HG03064 (cell line): ENCODE results near the gene ANKRD9.
A peak's percentile ranks its signal among the peaks of the same experiment; 100 is the strongest.
"Not testable (repeated sequence)": the region's sequence is repeated elsewhere in the genome, so short reads cannot be mapped to it uniquely, and the experiment has no call there.

Experiments used
- ATAC-seq: cut with Tn5 transposase; IDR thresholded peaks from one replicate; pipeline ENCODE4 v1.9.1; 2021; ENCODE audit warnings: low read depth; ENCODE audit not compliant: unreplicated experiment

Gene ANKRD9

GRCh38 chr14:102509746-102510615 is at the start of gene ANKRD9:
Gene ANKRD9 (minus strand): TSS chr14:102509776. CDS start chr14:102507889, 1,887 bp downstream.
- peak; percentile 58 for ATAC-seq

GRCh38 chr14:102558556-102558955 is 49.0 kb upstream of the ANKRD9 start:
- ATAC-seq = no peak

GRCh38 chr14:102557434-102558226 is 48.1 kb upstream of the ANKRD9 start:
- no peak for ATAC-seq

- no peak for ATAC-seq
Observed at GRCh38 chr14:102556098-102556677, 46.6 kb upstream of the ANKRD9 start.

GRCh38 chr14:102554821-102555819 is 45.5 kb upstream of the ANKRD9 start:
- no peak for ATAC-seq

GRCh38 chr14:102551995-102552705 is 42.6 kb upstream of the ANKRD9 start:
- ATAC-seq = no peak

- not testable (repeated sequence) for ATAC-seq
Observed at GRCh38 chr14:102550927-102551401, 41.4 kb upstream of the ANKRD9 start.

GRCh38 chr14:102548616-102549240 is 39.2 kb upstream of the ANKRD9 start:
- no peak for ATAC-seq

- ATAC-seq = no peak
Observed at GRCh38 chr14:102545461-102546265, 36.1 kb upstream of the ANKRD9 start.

GRCh38 chr14:102544747-102545460 is 35.3 kb upstream of the ANKRD9 start:
- no peak for ATAC-seq

GRCh38 chr14:102544046-102544746 is 34.6 kb upstream of the ANKRD9 start:
- no peak for ATAC-seq

GRCh38 chr14:102541771-102542170 is 32.2 kb upstream of the ANKRD9 start:
- no peak for ATAC-seq

- ATAC-seq = not testable (repeated sequence)
Observed at GRCh38 chr14:102541029-102541491, 31.5 kb upstream of the ANKRD9 start.

GRCh38 chr14:102540315-102541028 is 30.9 kb upstream of the ANKRD9 start:
- ATAC-seq = no peak

GRCh38 chr14:102539544-102540314 is 30.2 kb upstream of the ANKRD9 start:
- no peak for ATAC-seq
